ENCODE measurements around the gene FGD2.
A peak's percentile ranks its signal among the peaks of the same experiment; 100 is the strongest.

The FGD2 gene

DNA sequence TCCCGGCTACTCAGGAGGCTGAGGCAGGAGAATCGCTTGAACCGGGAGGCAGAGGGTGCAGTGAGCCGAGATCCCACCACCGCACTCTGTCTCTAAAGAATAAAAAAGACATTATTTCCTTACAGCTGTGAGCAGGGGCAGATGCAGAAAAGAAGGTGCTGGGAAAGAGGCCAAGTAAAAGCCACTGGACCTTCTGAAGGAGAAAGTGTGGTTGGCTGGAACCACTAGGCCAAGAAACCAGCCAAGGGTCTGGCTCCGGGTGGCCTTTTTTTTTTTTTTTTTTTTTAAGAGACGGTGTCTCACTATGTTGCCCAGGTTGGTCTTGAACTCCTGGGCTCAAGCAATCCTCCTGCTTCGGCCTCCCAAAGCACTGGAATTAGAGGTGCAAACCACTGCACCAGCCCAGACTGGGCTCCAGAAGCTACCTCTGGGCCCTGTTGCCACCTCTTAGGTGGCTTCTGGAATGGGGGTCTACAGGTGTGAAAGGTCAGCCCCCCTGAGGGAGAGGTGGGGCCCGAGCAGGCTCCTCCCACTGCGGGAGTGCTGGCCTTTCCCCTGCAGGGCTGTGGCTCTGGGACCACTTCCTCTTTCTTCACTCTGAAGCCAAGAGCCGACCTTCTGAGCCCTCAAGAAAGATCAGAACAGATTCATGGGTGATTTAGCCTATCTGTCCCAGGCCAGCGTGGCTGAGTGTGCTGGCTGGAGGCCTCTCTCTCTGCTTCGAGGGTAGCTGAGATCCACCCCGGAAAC, at the start of gene FGD2:
TSS of gene FGD2 (plus strand) at position 595 of the 750 bp plus-strand sequence. CDS start 163 bp downstream, outside the sequence.
- no peak for DNase-seq

- DNase-seq, result no peak
Observed at GRCh38 chr6:36955671-36956445, 49.6 kb upstream of the FGD2 start.

DNA sequence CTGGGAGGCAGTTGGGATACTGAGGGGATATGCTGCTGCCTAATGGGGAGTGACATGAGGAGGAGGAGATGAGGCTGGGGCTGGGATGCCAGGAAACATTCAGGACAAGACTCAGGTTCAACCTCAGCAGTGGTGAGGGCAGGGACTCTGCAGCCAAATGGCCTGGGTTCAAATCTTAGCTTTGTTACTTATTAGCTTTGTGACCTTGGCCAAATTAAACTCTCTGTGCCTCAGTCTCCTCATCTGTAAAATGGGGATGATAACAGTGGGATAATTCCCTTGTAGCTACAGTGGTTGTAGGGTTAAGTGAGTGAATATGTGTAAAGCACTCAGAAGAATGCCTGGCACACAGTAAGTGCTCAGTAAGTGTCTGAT, 49.0 kb upstream of the FGD2 start:
- no peak for DNase-seq

- no peak for DNase-seq
Observed at GRCh38 chr6:36957773-36958271, 47.6 kb upstream of the FGD2 start.

GRCh38 chr6:36958775-36959554, 46.5 kb upstream of the FGD2 start:
- no peak for DNase-seq

DNA sequence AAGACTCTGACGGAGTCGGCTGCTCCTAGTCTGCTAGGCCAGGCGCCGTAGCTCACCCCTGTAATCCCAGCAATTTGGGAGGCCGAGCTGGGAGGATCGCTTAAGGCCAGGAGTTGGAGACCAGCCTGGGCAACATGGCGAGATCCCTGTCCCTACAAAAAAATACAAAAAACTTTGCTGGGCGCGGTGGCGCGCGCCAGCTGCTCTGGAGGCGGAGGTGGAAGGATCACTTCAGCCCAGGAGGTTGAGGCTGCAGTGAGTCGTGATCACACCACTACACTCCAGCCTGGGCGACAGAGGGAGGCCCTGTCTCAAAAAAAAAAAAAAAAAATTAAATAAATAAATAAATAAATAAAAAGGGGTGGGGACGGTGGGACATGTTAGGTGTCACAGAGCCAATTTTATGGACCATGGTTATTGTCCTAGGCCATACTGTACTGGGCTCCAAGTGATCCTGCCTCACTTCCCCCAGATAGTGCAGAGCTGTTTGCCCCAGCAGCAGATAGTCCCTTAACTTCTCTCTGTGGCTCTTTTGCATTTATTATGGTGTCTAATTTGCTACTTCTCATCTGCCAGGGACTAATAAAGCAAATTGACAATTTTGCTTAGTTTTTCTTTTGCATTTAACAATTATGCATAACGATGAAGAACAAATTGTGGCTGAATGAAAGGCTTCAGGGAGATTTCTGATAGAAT, 45.8 kb upstream of the FGD2 start:
- DNase-seq, result no peak

DNA sequence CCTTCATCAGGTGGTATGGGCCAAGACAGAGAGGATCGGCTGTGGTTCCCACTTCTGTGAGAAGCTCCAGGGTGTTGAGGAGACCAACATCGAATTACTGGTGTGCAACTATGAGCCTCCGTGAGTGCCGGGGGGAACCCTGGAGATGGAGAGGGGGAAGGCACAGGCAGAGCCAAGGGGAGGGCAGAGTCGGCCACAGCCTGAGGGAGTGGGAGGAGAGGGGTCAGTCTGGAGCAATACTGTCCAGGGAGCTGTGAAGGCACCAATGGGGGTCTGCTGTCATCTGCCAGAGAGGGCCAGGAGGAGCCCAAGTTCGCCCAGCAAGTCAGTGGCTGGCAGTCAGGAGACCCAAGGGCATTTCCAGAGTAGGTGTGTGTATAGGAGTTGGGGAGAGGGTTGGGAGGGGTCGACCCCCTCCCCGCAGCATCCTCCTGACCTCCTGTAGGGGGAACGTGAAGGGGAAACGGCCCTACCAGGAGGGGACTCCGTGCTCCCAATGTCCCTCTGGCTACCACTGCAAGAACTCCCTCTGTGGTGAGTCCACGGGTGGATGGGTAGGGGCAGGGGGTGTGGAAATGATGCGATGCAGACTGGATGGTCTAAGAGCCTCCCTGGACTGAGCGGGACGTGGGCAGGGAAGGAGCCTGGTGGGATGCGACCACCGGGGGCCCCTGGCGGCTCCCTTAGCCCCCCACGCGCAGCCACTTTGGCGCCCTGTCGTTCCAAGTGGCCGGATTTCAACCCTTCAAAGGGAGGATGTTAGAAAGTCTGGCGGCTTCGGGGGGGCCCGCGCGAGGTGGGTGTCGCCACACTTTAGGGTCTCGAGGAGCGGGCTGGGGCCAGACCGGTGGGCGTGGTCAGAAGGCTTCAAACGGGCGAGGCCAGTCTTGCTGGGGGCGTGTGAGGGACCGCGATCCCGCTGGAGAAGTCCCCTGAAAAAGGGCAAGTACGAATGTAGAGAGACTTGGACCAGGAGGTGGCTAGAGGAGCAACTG, 43.7 kb upstream of the FGD2 start:
- no peak for DNase-seq

- DNase-seq, result peak; percentile 84
Observed at GRCh38 chr6:36962874-36963273, 42.6 kb upstream of the FGD2 start.

DNA sequence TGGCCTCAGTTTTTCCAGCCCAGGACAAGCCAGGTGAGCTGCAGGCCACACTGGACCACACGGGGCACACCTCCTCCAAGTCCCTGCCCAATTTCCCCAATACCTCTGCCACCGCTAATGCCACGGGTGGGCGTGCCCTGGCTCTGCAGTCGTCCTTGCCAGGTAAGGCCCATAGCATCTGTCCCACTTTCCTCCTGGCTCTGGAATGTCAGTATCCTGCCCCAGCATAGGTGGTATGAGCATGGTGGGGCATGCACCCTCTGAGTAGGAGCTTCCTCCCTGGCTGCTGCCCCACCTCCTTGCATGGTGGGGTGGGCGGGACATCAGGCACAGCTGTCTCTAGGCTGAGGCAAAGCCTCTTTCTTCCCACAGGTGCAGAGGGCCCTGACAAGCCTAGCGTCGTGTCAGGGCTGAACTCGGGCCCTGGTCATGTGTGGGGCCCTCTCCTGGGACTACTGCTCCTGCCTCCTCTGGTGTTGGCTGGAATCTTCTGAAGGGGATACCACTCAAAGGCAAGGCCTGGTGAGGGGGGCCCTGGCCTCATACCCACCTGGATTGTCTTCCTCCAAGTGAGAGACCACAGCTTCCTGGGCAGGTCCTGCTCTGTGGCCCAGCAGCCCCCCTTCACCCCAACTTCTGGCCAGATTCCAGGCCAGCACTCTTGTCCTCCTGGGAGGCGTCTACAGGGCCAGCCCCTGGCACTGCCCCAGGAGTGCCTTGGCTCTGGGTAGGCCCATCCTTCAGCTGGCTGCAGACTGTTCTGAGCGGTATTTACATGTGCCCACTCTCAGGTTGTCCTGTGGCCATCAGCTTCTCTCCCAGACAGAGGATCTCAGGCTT, 41.8 kb upstream of the FGD2 start:
- no peak for DNase-seq

DNA sequence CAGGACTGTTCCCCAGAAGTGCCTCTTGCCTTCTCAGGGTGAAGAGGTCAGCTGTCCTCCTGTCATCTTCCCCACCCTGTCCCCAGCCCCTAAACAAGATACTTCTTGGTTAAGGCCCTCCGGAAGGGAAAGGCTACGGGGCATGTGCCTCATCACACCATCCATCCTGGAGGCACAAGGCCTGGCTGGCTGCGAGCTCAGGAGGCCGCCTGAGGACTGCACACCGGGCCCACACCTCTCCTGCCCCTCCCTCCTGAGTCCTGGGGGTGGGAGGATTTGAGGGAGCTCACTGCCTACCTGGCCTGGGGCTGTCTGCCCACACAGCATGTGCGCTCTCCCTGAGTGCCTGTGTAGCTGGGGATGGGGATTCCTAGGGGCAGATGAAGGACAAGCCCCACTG, 41.1 kb upstream of the FGD2 start:
- DNase-seq, result no peak

DNA sequence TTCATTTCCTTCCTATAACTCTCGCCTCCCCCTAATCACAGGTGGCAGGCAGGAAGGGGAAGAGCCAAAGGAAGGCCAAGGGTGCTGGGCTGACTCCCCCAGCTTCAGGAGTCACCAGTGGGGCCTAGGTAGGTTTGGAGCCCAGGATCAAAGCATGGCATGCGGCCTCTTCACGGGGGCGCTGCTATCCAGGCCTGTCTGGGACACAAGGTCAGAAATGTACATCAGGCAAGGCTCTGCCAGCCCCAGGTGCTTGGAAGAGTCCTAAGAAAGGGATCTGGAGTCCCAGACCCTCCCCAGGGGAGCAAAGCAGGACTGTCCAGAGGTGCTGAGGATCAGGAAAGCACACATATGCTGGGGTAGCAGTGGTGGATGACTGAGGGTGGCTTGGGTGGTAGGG, 40.5 kb upstream of the FGD2 start:
- no peak for DNase-seq

GRCh38 chr6:36967301-36967700, 38.2 kb upstream of the FGD2 start:
- DNase-seq, result no peak

GRCh38 chr6:36967757-36968156, 37.7 kb upstream of the FGD2 start:
- no peak for DNase-seq

GRCh38 chr6:36968266-36968977, 37.0 kb upstream of the FGD2 start:
- no peak for DNase-seq

DNA sequence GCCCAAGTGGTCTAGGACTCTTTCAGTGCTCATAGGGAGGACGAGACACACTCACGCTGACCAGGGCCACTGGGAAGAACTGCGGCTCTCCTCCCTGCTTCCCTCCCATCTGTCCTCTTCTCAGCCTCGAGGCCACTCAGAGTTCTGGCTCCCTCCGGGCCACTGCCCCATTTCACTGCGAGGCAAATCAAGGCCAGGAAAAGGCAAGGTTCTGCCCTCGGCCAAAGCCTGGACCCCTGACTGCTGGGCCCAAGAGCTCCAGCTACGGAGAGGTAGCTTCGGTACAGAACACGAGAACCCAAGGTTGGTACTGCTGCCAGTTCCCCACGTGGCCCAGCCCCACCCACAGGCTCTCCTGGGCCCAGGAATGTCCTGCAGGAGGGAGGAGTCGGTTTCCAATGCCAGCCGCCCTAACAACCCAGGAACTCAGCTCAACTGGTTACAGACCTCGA, 36.2 kb upstream of the FGD2 start:
- DNase-seq, result no peak

- no peak for DNase-seq
Observed at GRCh38 chr6:36969988-36970891, 35.2 kb upstream of the FGD2 start.

GRCh38 chr6:36970892-36971842, 34.3 kb upstream of the FGD2 start:
- no peak for DNase-seq

Data from activated T-cell treated with anti-CD3 and anti-CD28 coated beads, Interleukin-2, amount 50 U/mL, for 48 hours (primary cell).